OCI-LY1 (cell line): ENCODE measurements around the gene LOXL4.

ENCODE experiments used
- H2AFZ ChIP-seq: fragments of 200-600 bp; sonication (generic), shearing (Covaris generic); 2 replicates; pipeline ENCODE4 v1.6.0; 2014; ENCODE audit warnings: antibody characterized with exemption, mild to moderate bottlenecking, low read length
- H3F3A ChIP-seq: fragments of 200-600 bp; sonication (generic), shearing (Covaris generic); 2 replicates; pipeline ENCODE4 v1.6.0; 2014; ENCODE audit warnings: mild to moderate bottlenecking, antibody characterized with exemption, low read length, moderate library complexity; ENCODE audit not compliant: insufficient read depth
- H3K27ac ChIP-seq: fragments of 200-600 bp; sonication (generic); 2 replicates; pipeline ENCODE4 v1.5.1; 2014; ENCODE audit warnings: low read length, mixed run types, mild to moderate bottlenecking, low read depth; ENCODE audit not compliant: poor library complexity, severe bottlenecking
- H3K27me3 ChIP-seq: fragments of 200-600 bp; sonication (generic); 2 replicates; pipeline ENCODE4 v1.6.0; 2014; ENCODE audit warnings: antibody characterized with exemption, mild to moderate bottlenecking, low read length, moderate library complexity; ENCODE audit not compliant: insufficient read depth
- H3K36me3 ChIP-seq: fragments of 200-600 bp; sonication (generic); 2 replicates; pipeline ENCODE4 v1.6.1; 2014; ENCODE audit warnings: mild to moderate bottlenecking, antibody characterized with exemption, low read length, moderate library complexity, mixed read lengths; ENCODE audit not compliant: insufficient read depth
- H3K4me1 ChIP-seq: fragments of 200-600 bp; sonication (generic); 2 replicates; pipeline ENCODE4 v1.5.1; 2014; ENCODE audit warnings: mild to moderate bottlenecking, low read length, moderate library complexity; ENCODE audit not compliant: insufficient read depth, severe bottlenecking
- H3K4me2 ChIP-seq: fragments of 200-600 bp; sonication (generic), shearing (Covaris generic); 2 replicates; pipeline ENCODE4 v1.6.1; 2014; ENCODE audit warnings: low read length
- H3K4me3 ChIP-seq: fragments of 200-600 bp; sonication (generic); 2 replicates; pipeline ENCODE4 v1.5.1; 2014; ENCODE audit warnings: low read length, low read depth, mild to moderate bottlenecking, mixed read lengths; ENCODE audit not compliant: poor library complexity, severe bottlenecking
- H3K79me2 ChIP-seq: fragments of 200-600 bp; shearing (Covaris generic); 2 replicates; pipeline ENCODE4 v1.6.1; 2016; ENCODE audit warnings: mixed run types, low read length, mixed read lengths; ENCODE audit not compliant: insufficient read depth
- H3K9ac ChIP-seq: fragments of 200-600 bp; sonication (generic), shearing (Covaris generic); 2 replicates; pipeline ENCODE4 v1.6.1; 2014; ENCODE audit warnings: mild to moderate bottlenecking, low read length, mixed read lengths
- H3K9me2 ChIP-seq: fragments of 200-600 bp; sonication (generic), shearing (Covaris generic); 2 replicates; pipeline ENCODE4 v1.6.1; 2014; ENCODE audit warnings: low read depth, mild to moderate bottlenecking, low read length, mixed read lengths
- H3K9me3 ChIP-seq: fragments of 200-600 bp; shearing (Covaris generic); 2 replicates; pipeline ENCODE4 v1.6.1; 2014; ENCODE audit warnings: low read length, mixed read lengths
- H4K20me1 ChIP-seq: fragments of 200-600 bp; sonication (generic), shearing (Covaris generic); 2 replicates; pipeline ENCODE4 v1.6.0; 2016; ENCODE audit warnings: mild to moderate bottlenecking, low read length; ENCODE audit not compliant: insufficient read depth
- EZH2 ChIP-seq: fragments of 200-600 bp; sonication (generic), shearing (Covaris generic); IDR thresholded peaks from 2 replicates; pipeline ENCODE4 v1.8.0; 2017; ENCODE audit warnings: borderline replicate concordance, mixed run types, mild to moderate bottlenecking, antibody characterized with exemption, low read length, moderate library complexity, mixed read lengths
- TF ChIP-seq, protein P1 (sequence below): fragments of 200-600 bp; sonication (generic), shearing (Covaris generic); IDR thresholded peaks from 2 replicates; pipeline ENCODE4 v1.5.1; 2017; ENCODE audit warnings: mild to moderate bottlenecking, antibody characterized with exemption, low read length, moderate library complexity, mixed read lengths

LOXL4 gene

DNA sequence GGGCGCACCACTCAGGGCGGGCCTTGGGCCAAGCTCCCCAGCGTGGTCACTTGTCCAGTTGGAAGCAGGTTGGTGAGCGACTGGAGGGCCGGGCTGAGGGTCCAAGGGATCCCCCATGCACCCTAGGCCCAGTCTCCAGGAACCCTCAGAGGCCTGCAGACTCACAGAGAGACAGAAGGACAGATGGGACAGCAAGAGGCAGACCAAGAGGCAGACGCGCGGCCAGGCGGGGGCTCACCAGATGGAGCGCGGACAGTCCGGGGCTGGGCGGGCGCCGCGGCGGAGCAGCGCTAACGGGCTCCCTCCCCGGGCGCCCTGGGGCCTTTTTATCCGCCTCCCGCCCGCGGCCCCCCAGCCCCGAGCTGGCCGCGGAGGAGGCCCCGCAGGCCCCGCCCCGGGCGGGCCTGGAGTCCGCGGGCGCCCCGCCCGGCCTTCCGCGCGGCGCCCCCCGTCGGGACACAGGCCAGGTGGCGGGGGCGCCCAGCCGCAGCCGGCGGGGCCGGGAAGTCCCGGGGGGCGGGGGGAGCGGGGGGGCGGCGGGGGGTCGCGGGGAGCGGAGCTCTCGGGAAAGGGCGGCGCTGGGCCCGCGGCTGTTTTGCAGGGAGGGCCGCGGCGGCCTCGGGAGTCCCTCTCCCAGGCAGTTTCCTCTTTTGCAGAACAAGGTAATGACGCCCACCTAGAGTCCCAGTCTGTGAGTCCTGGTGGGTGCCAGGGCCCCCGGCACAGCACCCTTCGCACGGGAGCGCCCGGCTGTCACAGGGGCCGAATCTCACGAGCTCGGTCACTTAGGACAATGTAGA, at the start of gene LOXL4:
Gene LOXL4, minus strand, starts transcription at position 301 of the 800 bp plus-strand sequence. CDS start 5,175 bp downstream, outside the sequence.
- Histone ChIP-seq H3K9me2 (no peaks in the 10 kb centered on the region), H3K27me3 (no peaks in the 10 kb centered on the region), H3K79me2 (no peaks in the 10 kb centered on the region), H3K36me3 (no peaks in the 10 kb centered on the region), H3K27ac (no peak within 1 kb of the TSS), H3K4me1 (no peaks in the 10 kb centered on the region), H2AFZ (no peak within 1 kb of the TSS), H3F3A (no peaks in the 10 kb centered on the region), H3K4me2 (no peak within 1 kb of the TSS), H3K9me3 (no peaks in the 10 kb centered on the region), H4K20me1 (no peaks in the 10 kb centered on the region), H3K9ac (no peak within 1 kb of the TSS), H3K4me3 (no peak within 1 kb of the TSS)
- TF ChIP-seq, protein P1, sequence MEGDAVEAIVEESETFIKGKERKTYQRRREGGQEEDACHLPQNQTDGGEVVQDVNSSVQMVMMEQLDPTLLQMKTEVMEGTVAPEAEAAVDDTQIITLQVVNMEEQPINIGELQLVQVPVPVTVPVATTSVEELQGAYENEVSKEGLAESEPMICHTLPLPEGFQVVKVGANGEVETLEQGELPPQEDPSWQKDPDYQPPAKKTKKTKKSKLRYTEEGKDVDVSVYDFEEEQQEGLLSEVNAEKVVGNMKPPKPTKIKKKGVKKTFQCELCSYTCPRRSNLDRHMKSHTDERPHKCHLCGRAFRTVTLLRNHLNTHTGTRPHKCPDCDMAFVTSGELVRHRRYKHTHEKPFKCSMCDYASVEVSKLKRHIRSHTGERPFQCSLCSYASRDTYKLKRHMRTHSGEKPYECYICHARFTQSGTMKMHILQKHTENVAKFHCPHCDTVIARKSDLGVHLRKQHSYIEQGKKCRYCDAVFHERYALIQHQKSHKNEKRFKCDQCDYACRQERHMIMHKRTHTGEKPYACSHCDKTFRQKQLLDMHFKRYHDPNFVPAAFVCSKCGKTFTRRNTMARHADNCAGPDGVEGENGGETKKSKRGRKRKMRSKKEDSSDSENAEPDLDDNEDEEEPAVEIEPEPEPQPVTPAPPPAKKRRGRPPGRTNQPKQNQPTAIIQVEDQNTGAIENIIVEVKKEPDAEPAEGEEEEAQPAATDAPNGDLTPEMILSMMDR: no peak
- no peak for TF ChIP-seq EZH2

DNA sequence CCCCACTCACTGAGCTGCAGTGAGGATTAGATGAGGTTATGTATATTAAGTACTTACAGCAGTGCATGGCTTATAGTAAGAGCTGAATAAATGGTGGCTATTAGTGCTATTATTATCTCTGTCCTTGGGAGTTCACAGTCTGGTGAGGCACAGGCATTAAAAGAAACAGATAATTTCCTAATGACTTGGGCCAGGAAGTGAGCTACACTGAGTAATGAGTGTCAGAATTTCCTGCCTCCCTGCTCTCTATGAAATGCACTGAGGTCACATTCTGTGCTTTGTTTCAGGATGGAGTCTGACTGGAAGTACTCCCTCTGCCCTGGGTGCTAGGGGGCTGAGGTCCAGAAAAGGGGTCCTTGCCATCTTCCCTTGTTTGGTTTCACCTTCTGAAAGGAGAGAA, 48.7 kb upstream of the LOXL4 start:
- Histone ChIP-seq H3K79me2 (no peaks in the 10 kb centered on the region), H3K9ac (no peak overlapping the region), H2AFZ (no peak overlapping the region), H3K4me3 (no peak overlapping the region), H3F3A (no peaks in the 10 kb centered on the region), H3K27me3 (no peaks in the 10 kb centered on the region), H4K20me1 (no peaks in the 10 kb centered on the region), H3K36me3 (no peaks in the 10 kb centered on the region), H3K9me2 (no peaks in the 10 kb centered on the region), H3K9me3 (no peaks in the 10 kb centered on the region), H3K4me1 (no peaks in the 10 kb centered on the region), H3K4me2 (no peak overlapping the region), H3K27ac (no peak overlapping the region)
- no peak for TF ChIP-seq EZH2
- TF ChIP-seq, protein P1: no peak

DNA sequence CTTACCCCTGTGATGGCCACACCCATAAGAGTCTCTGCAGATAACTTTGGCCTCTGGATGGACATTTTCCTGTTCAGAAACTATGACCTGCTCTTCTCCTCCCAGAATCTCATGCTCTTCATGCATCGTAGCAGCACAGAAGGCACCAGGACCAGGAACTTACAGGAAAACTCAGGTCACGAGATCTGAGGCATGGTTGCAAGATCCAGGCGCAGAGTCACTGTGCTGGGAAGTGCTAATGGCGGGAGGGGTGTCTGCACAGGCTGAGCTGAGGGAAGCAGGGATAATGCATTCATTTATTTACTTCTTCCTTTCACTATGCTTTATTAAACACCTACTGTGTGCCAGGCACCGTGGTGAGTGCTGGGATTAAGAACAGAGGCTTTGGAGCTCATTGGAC, 48.2 kb upstream of the LOXL4 start:
- TF ChIP-seq, protein P1: no peak
- TF ChIP-seq EZH2: no peak
- Histone ChIP-seq H3K9me3 (no peaks in the 10 kb centered on the region), H3K4me3 (no peak overlapping the region), H2AFZ (no peak overlapping the region), H3F3A (no peaks in the 10 kb centered on the region), H3K9me2 (no peaks in the 10 kb centered on the region), H3K4me2 (no peak overlapping the region), H3K9ac (no peak overlapping the region), H3K27ac (no peak overlapping the region), H3K79me2 (no peaks in the 10 kb centered on the region), H4K20me1 (no peaks in the 10 kb centered on the region), H3K27me3 (no peaks in the 10 kb centered on the region), H3K36me3 (no peaks in the 10 kb centered on the region), H3K4me1 (no peaks in the 10 kb centered on the region)
